ENCODE results near the gene PHF21A.

PHF21A gene

DNA sequence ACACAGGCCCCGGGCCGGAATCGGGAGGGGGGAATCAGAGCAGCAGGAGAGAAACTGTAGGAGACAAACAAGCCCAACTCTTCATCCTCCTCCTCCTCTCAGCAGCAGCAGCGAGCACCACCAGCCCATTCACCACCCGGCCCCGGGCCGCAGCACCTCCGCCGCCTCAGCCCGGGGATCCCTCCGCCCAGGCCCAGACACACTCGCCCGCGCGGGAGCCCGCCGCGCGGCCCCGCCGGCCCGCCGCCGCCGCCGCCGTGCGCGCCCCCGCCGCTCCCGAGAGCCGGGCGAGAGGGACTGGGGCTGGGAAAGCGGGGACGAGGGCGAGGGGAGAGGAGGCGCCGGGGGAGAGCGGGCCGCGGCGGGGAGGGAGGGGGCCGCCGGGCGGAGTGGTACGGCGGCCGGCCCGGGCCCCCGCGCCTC, at the start of gene PHF21A:
Gene PHF21A (minus strand): TSS at position 154 of the 423 bp plus-strand sequence. CDS start 37,235 bp downstream, outside the sequence.
- peak; percentile 69 for DNase-seq (ENCODE audit: low read depth, low spot score)

- no peak for DNase-seq (ENCODE audit: low read depth, low spot score)
Observed at GRCh38 chr11:46170797-46171196, 49.5 kb upstream of the PHF21A start.

DNA sequence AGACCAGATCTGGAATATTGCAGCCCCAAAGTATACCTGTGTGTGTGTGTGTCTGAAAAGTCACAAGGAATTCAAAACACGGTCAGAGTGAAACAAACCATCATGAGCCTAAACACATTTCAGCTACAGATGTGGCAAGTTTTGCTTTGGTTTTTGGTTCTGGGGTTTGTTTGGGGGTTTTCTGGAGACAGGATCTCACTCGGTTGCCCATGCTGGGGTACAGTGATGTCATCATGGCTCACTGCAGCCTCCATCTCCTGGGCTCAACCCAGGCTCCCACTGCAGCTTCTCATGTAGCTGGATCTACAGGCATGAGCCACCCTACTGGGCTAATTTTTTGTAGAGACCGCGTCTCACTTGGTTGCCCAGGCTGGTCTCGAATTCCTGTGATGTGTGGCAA, 41.4 kb upstream of the PHF21A start:
- DNase-seq (ENCODE audit: low read depth, low spot score), result no peak

GRCh38 chr11:46161201-46161600, 39.9 kb upstream of the PHF21A start:
- no peak for DNase-seq (ENCODE audit: low read depth, low spot score)

DNA sequence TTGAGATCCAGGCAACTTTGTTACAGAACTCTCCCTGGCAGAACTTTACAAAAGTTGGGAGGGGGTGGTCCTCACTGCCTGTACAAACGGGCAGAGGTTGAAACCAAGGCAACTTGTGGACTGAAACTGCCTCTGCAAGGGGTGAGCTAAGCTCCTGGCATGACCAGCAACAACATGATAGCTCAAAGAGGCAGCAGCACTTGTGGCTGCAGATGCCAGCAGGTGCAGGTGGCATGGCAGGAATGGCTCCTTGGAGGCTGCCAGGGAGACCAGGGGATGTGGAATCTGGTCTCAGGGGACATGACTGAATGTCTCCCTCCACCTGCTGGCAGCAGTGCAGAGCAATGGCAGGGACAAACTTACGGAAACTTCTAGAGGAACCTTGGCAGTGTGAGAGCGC, 38.8 kb upstream of the PHF21A start:
- no peak for DNase-seq (ENCODE audit: low read depth, low spot score)

- DNase-seq (ENCODE audit: low read depth, low spot score), result no peak
Observed at GRCh38 chr11:46159680-46160079, 38.4 kb upstream of the PHF21A start.

- DNase-seq (ENCODE audit: low read depth, low spot score), result no peak
Observed at GRCh38 chr11:46149826-46150225, 28.6 kb upstream of the PHF21A start.

DNA sequence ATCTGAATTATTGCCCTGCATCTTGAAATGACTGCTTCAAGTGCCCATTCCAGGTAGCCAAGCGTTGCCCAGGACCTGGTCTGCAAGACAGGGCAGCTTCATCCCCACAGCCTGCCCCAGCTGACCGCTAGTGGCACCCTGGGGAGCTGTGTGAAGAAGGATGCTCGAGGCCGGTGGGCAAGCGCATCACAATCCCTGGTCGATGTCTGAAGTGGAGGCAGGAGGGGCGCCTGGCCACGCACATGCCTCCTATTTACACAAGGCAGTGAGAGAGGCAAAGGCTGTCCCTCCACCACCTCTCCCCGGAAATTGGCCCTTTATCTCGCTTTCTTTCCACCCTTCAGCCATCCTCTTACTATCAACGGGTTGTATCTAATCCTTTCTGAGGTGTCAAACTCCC, 28.1 kb upstream of the PHF21A start:
- no peak for DNase-seq (ENCODE audit: low read depth, low spot score)

GRCh38 chr11:46144741-46145140, 23.5 kb upstream of the PHF21A start:
- no peak for DNase-seq (ENCODE audit: low read depth, low spot score)

GRCh38 chr11:46143049-46143806, 22.0 kb upstream of the PHF21A start:
- no peak for DNase-seq (ENCODE audit: low read depth, low spot score)

DNA sequence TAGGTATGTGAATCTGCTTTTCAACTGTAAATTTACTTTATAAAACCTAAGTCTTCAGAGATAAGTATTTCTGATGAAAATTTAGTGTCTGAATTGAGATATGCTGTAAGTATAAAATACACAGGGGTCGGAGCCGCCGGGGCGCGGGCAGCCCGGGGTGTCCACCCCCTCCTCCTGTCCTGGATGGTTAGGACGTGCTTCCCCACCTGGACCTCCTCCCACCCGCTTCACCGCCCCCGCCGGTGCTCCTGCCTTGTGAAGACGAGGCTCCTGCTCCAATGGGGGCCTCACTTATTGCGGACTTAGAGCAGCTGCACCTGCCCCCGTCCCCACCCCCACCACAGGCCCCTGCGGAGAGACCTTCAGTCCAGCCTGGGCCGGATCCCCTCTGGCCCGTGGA, 21.3 kb upstream of the PHF21A start:
- no peak for DNase-seq (ENCODE audit: low read depth, low spot score)

DNA sequence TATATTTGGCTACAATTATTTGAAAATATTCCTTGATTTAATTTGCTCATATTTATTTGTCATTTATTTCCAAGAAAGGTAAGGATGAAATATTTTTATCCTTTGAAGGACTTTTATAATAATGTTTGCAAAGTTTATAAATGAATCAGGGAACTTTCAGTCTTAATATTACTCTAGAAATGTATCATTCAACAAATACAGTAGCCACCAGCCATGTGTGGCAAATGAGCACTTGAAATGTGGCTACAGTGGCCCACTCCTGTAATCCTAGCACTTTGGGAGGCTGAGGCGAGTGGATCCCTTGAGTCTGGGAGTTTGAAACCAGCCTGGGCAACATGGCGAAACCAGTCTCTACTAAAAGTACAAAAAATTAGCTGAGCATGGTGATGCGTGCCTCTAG, 20.3 kb upstream of the PHF21A start:
- DNase-seq (ENCODE audit: low read depth, low spot score), result no peak

GRCh38 chr11:46134540-46134939, 13.3 kb upstream of the PHF21A start:
- no peak for DNase-seq (ENCODE audit: low read depth, low spot score)

GRCh38 chr11:46134061-46134460, 12.8 kb upstream of the PHF21A start:
- no peak for DNase-seq (ENCODE audit: low read depth, low spot score)

GRCh38 chr11:46133119-46133518, 11.9 kb upstream of the PHF21A start:
- no peak for DNase-seq (ENCODE audit: low read depth, low spot score)

DNA sequence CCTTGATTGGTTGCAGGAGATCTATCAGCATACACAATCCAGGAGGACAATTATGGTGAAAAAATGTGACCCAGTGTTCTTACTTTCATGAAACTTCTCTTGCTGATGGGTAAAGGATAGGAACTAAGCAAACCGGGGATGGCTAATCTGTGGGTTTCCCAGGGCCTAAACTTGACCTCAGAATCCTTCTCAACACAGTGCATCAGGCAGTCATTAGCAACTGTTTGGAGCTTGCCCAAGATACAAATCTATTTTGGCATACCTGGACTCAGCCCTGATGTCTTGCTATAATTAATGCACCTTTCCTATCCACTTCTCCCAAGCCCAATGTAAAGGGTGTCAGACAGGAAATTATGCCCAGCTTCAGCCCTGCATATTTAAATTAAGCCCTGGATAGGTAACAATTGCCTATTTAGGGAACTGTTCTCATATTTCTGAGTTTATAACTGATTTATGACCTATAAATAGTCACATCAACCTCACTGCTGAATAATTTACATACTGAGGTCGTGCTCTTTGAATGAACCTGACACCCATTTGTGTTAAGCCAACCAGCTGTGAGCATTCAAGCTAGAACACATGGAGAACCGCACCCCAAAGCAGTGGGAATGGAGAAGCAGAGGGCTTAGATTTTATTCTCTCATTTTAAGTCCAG, 9.2 kb upstream of the PHF21A start:
- no peak for DNase-seq (ENCODE audit: low read depth, low spot score)

- no peak for DNase-seq (ENCODE audit: low read depth, low spot score)
Observed at GRCh38 chr11:46129133-46129532, 7.9 kb upstream of the PHF21A start.

- DNase-seq (ENCODE audit: low read depth, low spot score), result no peak
Observed at GRCh38 chr11:46127150-46127638, 5.9 kb upstream of the PHF21A start.

DNA sequence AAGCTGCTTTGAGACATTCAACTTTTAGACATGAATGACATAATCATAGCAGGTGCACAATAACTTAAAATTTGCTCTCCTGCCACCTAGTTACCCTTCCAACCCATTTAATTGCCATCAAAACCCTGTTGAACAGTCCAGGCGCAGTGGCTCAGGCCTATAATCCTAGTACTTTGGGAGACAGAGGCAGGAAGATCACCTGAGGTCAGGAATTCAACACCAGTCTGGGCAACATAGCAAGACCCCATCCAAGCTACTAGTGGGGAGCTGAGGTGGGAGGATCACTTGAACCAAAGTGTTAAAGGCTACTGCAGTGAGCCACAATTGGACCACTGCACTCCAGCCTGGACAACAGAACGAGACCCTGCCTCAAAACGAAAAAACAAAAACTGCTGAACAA, 4.0 kb upstream of the PHF21A start:
- no peak for DNase-seq (ENCODE audit: low read depth, low spot score)

DNA sequence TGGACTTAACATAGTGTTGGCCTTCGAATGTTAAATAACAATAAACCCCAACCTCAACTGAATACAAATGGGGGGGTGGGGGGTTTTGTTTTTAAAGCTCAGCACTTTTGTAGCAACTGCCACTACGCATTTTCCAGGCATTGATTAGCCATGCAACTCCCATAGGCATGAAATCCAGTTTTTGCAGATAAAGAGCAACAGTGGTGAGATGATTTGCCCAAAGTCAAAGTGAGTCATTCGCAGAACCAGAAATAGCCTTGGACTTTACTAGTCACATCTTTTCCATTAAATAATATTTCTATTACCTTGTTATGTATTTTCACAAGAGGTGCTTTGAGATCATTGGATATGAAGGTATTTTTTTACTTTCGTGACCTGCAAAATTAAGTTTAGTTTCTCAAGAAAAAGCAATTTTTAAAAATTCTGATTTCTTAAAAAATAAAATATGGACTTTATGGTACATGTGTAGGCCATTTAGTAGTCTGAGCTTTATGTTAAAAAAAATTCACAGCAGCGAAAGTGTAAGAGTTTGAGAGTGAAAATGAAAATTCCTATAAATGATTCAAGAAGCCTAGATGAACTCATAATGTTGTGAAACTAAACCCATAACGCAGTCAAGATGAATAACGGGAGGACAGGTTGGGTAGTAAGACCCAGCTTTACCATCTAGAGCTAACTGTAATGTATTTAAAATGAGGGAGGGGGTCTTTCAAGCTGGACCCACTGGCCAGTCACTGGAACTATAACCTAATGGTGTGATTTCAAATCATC, 1.9 kb upstream of the PHF21A start:
- DNase-seq (ENCODE audit: low read depth, low spot score), result no peak

GRCh38 chr11:46121724-46122477, 647 bp upstream of the PHF21A start:
- DNase-seq (ENCODE audit: low read depth, low spot score), result peak; percentile 44

Measured in activated CD4-positive, CD25-positive, alpha-beta regulatory T cell treated with anti-CD3 and anti-CD28 coated beads, Interleukin-2, amount 50 U/mL, for 16 hours (primary cell).